Upper lobe of left lung (tissue), 4 donors: Measurements from ENCODE around the gene CABCOCO1.

Experiments used
- EP300 ChIP-seq, 4 donors: sonication (generic); formaldehyde crosslinking; IDR thresholded peaks; one replicate each; pipeline ENCODE4 v1.5.1; 2017; ENCODE audit warnings: antibody characterized with exemption in 4 of 4, control low read depth in 2 of 4
- POLR2A ChIP-seq, 4 donors: fragments of 450-650 bp; IDR thresholded peaks; one replicate each; pipeline ENCODE4 v1.5.1; 2016 to 2017; ENCODE audit warnings: antibody characterized with exemption in 4 of 4, mild to moderate bottlenecking in 2 of 4
- TF ChIP-seq, protein P1 (sequence below), 6 experiments: fragments of 450-650 bp in 4 of 6; fragments of 200-600 bp in 2 of 6; sonication (generic) in 2 of 6; IDR thresholded peaks; one replicate each; pipeline ENCODE4 v1.5.1; 2016 to 2019; ENCODE audit warnings: antibody characterized with exemption in 6 of 6

DNA sequence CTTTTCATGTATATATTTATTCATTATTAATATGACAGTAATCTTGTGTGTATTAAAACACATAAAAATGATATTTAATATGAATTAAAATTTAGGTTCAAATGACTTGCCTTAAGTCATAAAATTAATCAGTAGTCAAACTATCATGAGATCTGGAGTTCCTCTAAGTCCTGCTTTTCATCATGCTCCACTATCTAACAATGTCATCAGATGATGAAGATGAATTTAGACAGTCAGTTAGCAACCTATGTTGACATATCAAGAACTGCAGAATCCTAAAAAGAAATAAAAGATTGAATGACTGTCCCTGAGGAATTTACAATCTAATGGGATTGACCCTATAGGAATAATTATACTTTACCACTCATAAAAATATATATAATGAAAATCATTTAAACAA lies 7.1 kb downstream of the CABCOCO1 start:
- TF ChIP-seq, protein P1, sequence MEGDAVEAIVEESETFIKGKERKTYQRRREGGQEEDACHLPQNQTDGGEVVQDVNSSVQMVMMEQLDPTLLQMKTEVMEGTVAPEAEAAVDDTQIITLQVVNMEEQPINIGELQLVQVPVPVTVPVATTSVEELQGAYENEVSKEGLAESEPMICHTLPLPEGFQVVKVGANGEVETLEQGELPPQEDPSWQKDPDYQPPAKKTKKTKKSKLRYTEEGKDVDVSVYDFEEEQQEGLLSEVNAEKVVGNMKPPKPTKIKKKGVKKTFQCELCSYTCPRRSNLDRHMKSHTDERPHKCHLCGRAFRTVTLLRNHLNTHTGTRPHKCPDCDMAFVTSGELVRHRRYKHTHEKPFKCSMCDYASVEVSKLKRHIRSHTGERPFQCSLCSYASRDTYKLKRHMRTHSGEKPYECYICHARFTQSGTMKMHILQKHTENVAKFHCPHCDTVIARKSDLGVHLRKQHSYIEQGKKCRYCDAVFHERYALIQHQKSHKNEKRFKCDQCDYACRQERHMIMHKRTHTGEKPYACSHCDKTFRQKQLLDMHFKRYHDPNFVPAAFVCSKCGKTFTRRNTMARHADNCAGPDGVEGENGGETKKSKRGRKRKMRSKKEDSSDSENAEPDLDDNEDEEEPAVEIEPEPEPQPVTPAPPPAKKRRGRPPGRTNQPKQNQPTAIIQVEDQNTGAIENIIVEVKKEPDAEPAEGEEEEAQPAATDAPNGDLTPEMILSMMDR (IDR thresholded peaks at IDR 0.05): no peak
- TF ChIP-seq POLR2A (IDR thresholded peaks at IDR 0.05) (no peak), EP300 (IDR thresholded peaks at IDR 0.05) (no peak)
